Spinal cord (tissue), 10 donors: ENCODE data around the gene STAMBP. TPM values are rescaled to one million over a fixed set of nuclear protein-coding genes. Genes with fewer than 3 reads are reported as not detected.
"Not testable (repeated sequence)": the region's sequence is repeated elsewhere in the genome, so short reads cannot be mapped to it uniquely, and the experiment has no call there.

Experiments used
- DNase-seq, 6 donors: peaks; one replicate each; pipeline versions ENCODE4 v3.0.0 to v3.0.0-alpha.2; 2013 to 2015; ENCODE audit warnings: low spot score in 6 of 6, low read depth in 4 of 6
- H3K27ac ChIP-seq: one replicate; pipeline ENCODE4 v1.5.1; 2013; ENCODE audit warnings: low read depth, low read length, control low read depth
- H3K27me3 ChIP-seq: one replicate; pipeline ENCODE4 v1.6.1; 2013; ENCODE audit warnings: low read length; ENCODE audit not compliant: control insufficient read depth, insufficient read depth
- H3K36me3 ChIP-seq: one replicate; pipeline ENCODE4 v1.6.1; 2013; ENCODE audit warnings: low read length; ENCODE audit not compliant: control insufficient read depth, insufficient read depth
- H3K4me1 ChIP-seq: one replicate; pipeline ENCODE4 v1.6.1; 2013; ENCODE audit warnings: low read length; ENCODE audit not compliant: control insufficient read depth, insufficient read depth
- H3K4me3 ChIP-seq: one replicate; pipeline ENCODE4 v1.5.1; 2013; ENCODE audit warnings: low read depth, low read length, control low read depth
- H3K9me3 ChIP-seq: one replicate; pipeline ENCODE4 v1.6.1; 2013; ENCODE audit warnings: low read length; ENCODE audit not compliant: control insufficient read depth, insufficient read depth
- WGBS: methylation state at CpG from one replicate; pipeline ENCODE4 v1.1.5; 2013; ENCODE audit warnings: missing lambda C conversion rate; ENCODE audit not compliant: insufficient coverage; 5-methylcytosine and 5-hydroxymethylcytosine counted together
- polyA plus RNA-seq, 2 donors: library from polyadenylated mRNA; unstranded; fragments of 120-200 nt; gene quantifications; one replicate each; pipeline ENCODE4 v1.2.1, GENCODE V29; 2013; ENCODE audit not compliant: insufficient read length in 2 of 2
- total RNA-seq, 2 donors: library from RNA; depleted of rRNA in 1 of 2; stranded (reverse); fragments of 120-200 nt in 1 of 2; fragments of >200 nt in 1 of 2; gene quantifications; one replicate each; pipeline versions ENCODE4 v1.2.3 to v1.2.4, GENCODE V29; 2013 to 2014
- donor health status: healthy.

The STAMBP gene
- total and polyA plus RNA-seq, 4 donors, result 34.7 to 86.9 (median 61.6) TPM

GRCh38 chr2:73902284-73902683 is 73.5 kb downstream of the STAMBP start:
- Histone ChIP-seq H3K27me3 (no peaks in the 10 kb centered on the region), H3K36me3 (no peaks in the 10 kb centered on the region), H3K4me3 (no peak overlapping the region), H3K4me1 (peaks cover 2% of the 10 kb centered on the region), H3K9me3 (no peaks in the 10 kb centered on the region), H3K27ac (no peak overlapping the region)
- no peak for DNase-seq
- 71% methylated on average over 2 of the region's 4 CpGs for WGBS

DNA sequence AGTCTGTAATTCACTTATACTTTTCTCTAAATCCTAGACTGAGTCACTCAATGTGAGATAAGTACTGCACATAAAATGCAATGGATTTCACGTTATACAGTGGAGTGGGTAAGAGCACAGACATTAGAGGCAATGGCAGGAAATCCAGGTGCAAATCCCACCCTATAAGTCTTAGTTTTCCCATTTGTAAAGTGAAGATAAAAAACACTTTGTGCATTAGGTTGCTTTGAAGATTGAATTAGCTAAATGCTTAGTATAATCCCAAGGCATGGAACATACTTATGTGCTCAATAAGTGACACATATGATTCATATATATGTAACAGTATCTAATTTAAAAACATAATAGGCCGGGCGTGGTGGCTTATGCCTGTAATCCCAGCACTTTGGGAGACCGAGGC is 74.6 kb downstream of the STAMBP start:
- Histone ChIP-seq H3K9me3 (no peaks in the 10 kb centered on the region), H3K4me3 (no peak overlapping the region), H3K27ac (no peak overlapping the region), H3K27me3 (no peaks in the 10 kb centered on the region), H3K36me3 (no peaks in the 10 kb centered on the region), H3K4me1 (no peaks in the 10 kb centered on the region)
- DNase-seq, result no peak
- WGBS, result 80% methylated on average over 1 of the region's 4 CpGs

DNA sequence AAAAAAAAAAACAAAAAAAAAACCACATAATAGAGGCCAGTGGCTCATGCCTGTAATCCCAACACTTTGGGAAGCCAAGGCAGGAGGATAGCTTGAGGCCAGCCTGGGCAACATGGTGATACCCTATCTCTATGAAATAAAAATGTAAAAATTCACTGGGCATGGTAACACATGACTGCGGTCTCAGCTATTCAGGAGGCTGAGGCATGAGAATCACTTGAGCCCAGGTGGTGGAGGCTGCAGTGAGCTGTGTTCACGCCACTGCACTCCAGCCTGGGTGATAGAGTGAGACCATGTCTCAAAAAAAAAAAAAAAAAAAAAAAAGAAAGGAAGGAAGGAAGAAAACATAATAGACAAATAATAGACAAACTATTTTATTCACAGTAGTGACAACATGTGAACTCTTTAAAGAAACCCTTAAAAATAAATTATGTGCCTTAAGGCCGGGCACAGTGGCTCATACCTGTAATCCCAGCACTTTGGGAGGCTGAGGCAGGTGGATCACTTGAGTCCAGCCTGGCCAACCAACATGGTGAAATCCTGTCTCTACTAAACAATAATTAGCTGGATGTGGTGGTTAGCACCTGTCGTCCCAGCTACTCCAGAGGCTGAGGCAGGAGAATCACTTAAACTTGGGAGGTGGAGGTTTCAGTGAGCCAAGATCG is 75.3 kb downstream of the STAMBP start:
- H3K4me3 ChIP-seq, H3K36me3 ChIP-seq, H3K27ac ChIP-seq, H3K9me3 ChIP-seq, H3K27me3 ChIP-seq, DNase-seq, H3K4me1 ChIP-seq: not testable (repeated sequence)
- 100% methylated on average over 1 of the region's 5 CpGs for WGBS

DNA sequence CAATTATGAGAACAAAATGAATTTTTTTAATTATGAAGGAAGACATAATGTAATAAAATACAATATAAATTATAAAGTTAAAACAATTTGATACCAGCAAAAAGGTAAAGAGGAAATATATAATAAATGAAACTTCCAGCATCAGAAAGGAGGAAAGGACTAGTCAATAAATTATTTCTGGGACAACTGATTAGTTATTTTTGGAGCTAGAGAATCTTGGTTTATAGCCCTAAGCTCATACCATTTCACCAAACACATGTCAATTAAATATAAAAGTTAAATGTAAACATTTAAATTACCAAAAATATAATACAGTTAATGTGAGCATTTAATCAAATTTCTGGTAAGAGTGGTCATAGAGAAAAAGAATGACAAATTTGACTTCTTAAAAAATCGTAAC is 76.2 kb downstream of the STAMBP start:
- no peak overlapping the region for H3K27ac ChIP-seq
- no peak for DNase-seq
- no peaks in the 10 kb centered on the region for H3K27me3 ChIP-seq
- H3K9me3 ChIP-seq, result no peaks in the 10 kb centered on the region
- no peaks in the 10 kb centered on the region for H3K36me3 ChIP-seq
- no peaks in the 10 kb centered on the region for H3K4me1 ChIP-seq
- no peak overlapping the region for H3K4me3 ChIP-seq
- no CpG with 5 or more reads among the region's 1 CpG for WGBS

- no peaks in the 10 kb centered on the region for H3K4me1 ChIP-seq
- no peaks in the 10 kb centered on the region for H3K27me3 ChIP-seq
- WGBS, result 89% methylated on average over 3 of the region's 5 CpGs
- no peak overlapping the region for H3K27ac ChIP-seq
- no peaks in the 10 kb centered on the region for H3K36me3 ChIP-seq
- DNase-seq, result no peak
- no peak overlapping the region for H3K4me3 ChIP-seq
- H3K9me3 ChIP-seq, result no peaks in the 10 kb centered on the region
Measured at GRCh38 chr2:73906847-73907505, 78.2 kb downstream of the STAMBP start.

DNA sequence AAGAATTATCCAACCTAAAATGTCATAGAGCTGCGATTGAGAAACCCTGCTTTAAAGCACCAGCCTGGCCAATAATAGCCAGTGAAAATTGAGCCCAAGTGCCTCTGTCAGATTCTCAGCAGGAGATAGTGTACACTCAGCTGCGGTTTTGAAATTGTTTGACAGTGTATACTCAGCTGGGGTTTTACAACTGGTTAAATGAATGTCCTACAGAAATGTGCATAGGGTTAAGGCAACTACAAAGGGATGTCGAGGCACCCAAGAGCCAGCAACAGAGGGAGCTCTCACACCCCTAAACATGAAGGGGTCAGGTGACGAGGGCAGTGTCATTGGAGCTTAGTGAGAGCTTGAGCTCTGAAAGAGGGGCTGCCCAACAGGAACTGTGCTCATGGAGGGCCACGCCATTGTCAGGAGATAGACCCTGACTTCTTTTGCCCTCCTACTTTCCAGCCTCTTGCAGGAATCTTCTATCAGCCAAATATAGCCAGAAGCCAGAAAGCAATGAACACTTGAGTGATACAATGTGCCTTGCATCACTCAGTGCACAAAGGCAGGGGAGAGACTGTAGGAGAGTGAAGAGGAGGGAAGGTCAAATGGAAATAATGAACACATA is 79.2 kb downstream of the STAMBP start:
- no peaks in the 10 kb centered on the region for H3K27me3 ChIP-seq
- 38% methylated on average over 2 of the region's 5 CpGs for WGBS

GRCh38 chr2:73908689-73909652 is 80.2 kb downstream of the STAMBP start:
- no peaks in the 10 kb centered on the region for H3K4me1 ChIP-seq
- no peaks in the 10 kb centered on the region for H3K36me3 ChIP-seq
- H3K4me3 ChIP-seq, result no peak overlapping the region
- DNase-seq, result no peak
- H3K9me3 ChIP-seq, result no peaks in the 10 kb centered on the region
- H3K27ac ChIP-seq, result no peak overlapping the region
- H3K27me3 ChIP-seq, result no peaks in the 10 kb centered on the region
- 83% methylated on average over 7 of the region's 10 CpGs for WGBS

More for the DNA sequence above, 79.2 kb downstream of the STAMBP start:
- no peak for DNase-seq
- H3K9me3 ChIP-seq, result no peaks in the 10 kb centered on the region
- no peaks in the 10 kb centered on the region for H3K4me1 ChIP-seq
- no peak overlapping the region for H3K27ac ChIP-seq
- no peak overlapping the region for H3K4me3 ChIP-seq
- no peaks in the 10 kb centered on the region for H3K36me3 ChIP-seq

- Histone ChIP-seq H3K4me1 (no peaks in the 10 kb centered on the region), H3K27ac (no peak overlapping the region), H3K9me3 (no peaks in the 10 kb centered on the region), H3K36me3 (no peaks in the 10 kb centered on the region), H3K4me3 (no peak overlapping the region), H3K27me3 (no peaks in the 10 kb centered on the region)
- no peak for DNase-seq
- WGBS, result no CpG with 5 or more reads among the region's 6 CpGs
Measured at GRCh38 chr2:73910873-73911547, 82.2 kb downstream of the STAMBP start.
